Esophagus muscularis mucosa (tissue), 3 donors: ENCODE results near the gene ARHGAP21.

Source experiments
- POLR2A ChIP-seq: fragments of 450-650 bp; IDR thresholded peaks from one replicate; pipeline ENCODE4 v1.6.1; 2017; ENCODE audit warnings: antibody characterized with exemption, moderate library complexity, mild to moderate bottlenecking, low read depth
- TF ChIP-seq, protein P1 (sequence below), 3 experiments: fragments of 200-600 bp in 2 of 3; fragments of 450-650 bp in 1 of 3; sonication (generic) in 2 of 3; IDR thresholded peaks; one replicate each; pipeline ENCODE4 v1.5.1; 2017 to 2019; ENCODE audit warnings: antibody characterized with exemption in 3 of 3, mild to moderate bottlenecking in 2 of 3, moderate library complexity in 1 of 3

DNA sequence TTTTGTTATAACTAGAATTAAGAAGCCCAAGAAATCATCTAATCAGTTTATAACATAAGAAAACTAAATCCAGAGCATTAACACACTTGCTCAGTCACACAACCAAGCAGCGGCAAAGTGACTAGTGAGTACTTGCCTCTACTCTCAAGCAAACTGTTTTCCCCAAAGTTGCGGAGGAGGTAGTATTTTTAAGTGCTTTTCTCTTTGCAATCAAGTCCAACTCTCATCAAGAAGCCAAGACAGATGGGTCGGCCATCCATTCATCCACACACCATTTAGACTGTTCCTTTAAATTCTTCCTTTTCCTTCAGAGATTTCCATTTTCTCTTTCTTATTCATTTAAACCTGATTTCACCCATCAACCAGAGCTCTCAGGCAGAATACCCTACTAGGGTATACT, 25.4 kb downstream of the ARHGAP21 start:
- no peak for TF ChIP-seq POLR2A
- TF ChIP-seq, protein P1, sequence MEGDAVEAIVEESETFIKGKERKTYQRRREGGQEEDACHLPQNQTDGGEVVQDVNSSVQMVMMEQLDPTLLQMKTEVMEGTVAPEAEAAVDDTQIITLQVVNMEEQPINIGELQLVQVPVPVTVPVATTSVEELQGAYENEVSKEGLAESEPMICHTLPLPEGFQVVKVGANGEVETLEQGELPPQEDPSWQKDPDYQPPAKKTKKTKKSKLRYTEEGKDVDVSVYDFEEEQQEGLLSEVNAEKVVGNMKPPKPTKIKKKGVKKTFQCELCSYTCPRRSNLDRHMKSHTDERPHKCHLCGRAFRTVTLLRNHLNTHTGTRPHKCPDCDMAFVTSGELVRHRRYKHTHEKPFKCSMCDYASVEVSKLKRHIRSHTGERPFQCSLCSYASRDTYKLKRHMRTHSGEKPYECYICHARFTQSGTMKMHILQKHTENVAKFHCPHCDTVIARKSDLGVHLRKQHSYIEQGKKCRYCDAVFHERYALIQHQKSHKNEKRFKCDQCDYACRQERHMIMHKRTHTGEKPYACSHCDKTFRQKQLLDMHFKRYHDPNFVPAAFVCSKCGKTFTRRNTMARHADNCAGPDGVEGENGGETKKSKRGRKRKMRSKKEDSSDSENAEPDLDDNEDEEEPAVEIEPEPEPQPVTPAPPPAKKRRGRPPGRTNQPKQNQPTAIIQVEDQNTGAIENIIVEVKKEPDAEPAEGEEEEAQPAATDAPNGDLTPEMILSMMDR (IDR thresholded peaks at IDR 0.05) = no peak
